Lower leg skin (tissue), 3 donors: Measurements from ENCODE around the gene RNF151.

Source experiments
- POLR2A ChIP-seq, 2 donors: fragments of 450-650 bp; IDR thresholded peaks; one replicate each; pipeline ENCODE4 v1.6.1; 2016 to 2017; ENCODE audit warnings: antibody characterized with exemption in 2 of 2, mild to moderate bottlenecking in 1 of 2, moderate library complexity in 1 of 2
- TF ChIP-seq, protein P1 (sequence below), 3 donors: fragments of 450-650 bp; IDR thresholded peaks; one replicate each; pipeline ENCODE4 v1.5.1; 2016; ENCODE audit warnings: antibody characterized with exemption in 3 of 3, mild to moderate bottlenecking in 3 of 3, moderate library complexity in 2 of 3

- no peak for TF ChIP-seq POLR2A (IDR thresholded peaks at IDR 0.05)
- TF ChIP-seq, protein P1, sequence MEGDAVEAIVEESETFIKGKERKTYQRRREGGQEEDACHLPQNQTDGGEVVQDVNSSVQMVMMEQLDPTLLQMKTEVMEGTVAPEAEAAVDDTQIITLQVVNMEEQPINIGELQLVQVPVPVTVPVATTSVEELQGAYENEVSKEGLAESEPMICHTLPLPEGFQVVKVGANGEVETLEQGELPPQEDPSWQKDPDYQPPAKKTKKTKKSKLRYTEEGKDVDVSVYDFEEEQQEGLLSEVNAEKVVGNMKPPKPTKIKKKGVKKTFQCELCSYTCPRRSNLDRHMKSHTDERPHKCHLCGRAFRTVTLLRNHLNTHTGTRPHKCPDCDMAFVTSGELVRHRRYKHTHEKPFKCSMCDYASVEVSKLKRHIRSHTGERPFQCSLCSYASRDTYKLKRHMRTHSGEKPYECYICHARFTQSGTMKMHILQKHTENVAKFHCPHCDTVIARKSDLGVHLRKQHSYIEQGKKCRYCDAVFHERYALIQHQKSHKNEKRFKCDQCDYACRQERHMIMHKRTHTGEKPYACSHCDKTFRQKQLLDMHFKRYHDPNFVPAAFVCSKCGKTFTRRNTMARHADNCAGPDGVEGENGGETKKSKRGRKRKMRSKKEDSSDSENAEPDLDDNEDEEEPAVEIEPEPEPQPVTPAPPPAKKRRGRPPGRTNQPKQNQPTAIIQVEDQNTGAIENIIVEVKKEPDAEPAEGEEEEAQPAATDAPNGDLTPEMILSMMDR (IDR thresholded peaks at IDR 0.05): no peak
Observed at GRCh38 chr16:1940273-1941161, 26.1 kb upstream of the RNF151 start.
